HG02970 (cell line): Measurements from ENCODE around the gene HOXB4.

Experiments
- ATAC-seq: cut with Tn5 transposase; IDR thresholded peaks from one replicate; pipeline ENCODE4 v1.9.1; 2021; ENCODE audit warnings: mild to moderate bottlenecking, moderate library complexity, moderate number of reproducible peaks; ENCODE audit not compliant: unreplicated experiment, low FRiP score

Gene HOXB4

DNA sequence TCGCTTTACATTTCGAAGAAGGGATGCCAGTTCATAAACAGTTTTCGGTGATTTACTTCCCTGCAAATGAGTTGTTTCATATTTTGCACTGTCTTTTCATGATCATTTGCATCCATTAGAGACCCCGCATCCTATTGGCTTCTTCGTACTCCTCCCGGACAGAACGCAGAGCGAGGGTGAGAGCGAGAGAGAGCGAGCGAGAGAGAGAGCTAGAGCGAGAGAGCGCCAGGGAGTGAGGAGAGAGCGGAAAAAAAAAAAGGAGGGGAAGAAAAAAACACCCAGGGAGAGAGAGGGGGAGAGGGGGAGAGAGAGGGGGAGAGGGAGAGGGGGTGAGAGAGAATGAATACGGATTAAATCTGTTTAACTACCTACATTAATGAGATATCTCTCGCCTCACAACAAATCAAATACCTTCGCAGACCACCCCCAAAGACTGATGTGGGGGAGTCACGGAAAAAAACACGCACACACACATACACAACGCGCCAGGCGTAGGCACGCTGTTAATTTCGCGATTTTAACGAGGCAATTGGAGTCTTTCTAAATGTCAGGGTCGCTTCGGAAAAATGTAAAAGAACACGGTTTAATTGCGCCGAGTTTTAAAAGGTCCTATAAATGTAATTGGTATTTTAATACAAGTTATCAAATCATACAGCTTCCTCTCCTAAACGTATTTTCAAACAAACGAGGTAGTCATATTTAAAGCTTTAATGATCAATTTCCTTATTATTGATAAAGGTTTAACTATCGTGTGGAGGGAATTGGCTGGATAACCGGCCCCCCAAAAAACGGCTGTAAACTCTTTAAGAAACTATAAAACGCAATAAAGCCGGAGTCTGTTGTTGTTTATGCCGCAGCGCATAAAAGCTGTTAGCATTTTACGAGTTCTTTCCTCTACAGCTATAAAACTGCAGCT is 37.2 kb upstream of the HOXB4 start, which contains the start of gene HOXB8:
HOXB8 (minus strand) TSS at position 246 of the 916 bp plus-strand sequence. CDS start 588 bp downstream, outside the sequence.
- no peak for ATAC-seq

- no peak for ATAC-seq
These were observed 35.9 kb upstream of the HOXB4 start for GRCh38 chr17:48613862-48614694.

- ATAC-seq, result no peak
These were observed 34.9 kb upstream of the HOXB4 start for GRCh38 chr17:48612854-48613691.

GRCh38 chr17:48612456-48612853 is 34.3 kb upstream of the HOXB4 start:
- ATAC-seq, result no peak

- no peak for ATAC-seq
These were observed 33.7 kb upstream of the HOXB4 start for GRCh38 chr17:48611681-48612455.

DNA sequence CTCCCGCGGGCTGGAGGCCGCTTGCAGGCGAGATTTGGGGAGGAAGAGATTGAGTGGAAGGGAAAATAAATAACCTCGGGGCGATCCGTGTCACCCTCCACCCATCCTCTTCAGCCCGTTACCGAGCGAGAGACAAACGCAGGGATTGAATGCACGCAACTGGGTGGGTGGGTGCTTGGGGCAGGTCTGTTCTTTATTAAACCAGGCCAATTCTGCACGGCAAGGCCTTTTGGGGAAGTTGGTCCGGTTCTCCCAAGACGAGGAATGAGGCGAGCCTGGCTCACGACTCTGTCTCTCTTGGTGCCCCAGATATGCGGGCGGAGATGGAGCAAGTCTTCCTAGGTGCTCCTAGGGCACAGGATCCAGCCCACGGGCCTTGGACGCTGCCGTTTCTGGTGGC is 33.1 kb upstream of the HOXB4 start:
- ATAC-seq, result no peak

DNA sequence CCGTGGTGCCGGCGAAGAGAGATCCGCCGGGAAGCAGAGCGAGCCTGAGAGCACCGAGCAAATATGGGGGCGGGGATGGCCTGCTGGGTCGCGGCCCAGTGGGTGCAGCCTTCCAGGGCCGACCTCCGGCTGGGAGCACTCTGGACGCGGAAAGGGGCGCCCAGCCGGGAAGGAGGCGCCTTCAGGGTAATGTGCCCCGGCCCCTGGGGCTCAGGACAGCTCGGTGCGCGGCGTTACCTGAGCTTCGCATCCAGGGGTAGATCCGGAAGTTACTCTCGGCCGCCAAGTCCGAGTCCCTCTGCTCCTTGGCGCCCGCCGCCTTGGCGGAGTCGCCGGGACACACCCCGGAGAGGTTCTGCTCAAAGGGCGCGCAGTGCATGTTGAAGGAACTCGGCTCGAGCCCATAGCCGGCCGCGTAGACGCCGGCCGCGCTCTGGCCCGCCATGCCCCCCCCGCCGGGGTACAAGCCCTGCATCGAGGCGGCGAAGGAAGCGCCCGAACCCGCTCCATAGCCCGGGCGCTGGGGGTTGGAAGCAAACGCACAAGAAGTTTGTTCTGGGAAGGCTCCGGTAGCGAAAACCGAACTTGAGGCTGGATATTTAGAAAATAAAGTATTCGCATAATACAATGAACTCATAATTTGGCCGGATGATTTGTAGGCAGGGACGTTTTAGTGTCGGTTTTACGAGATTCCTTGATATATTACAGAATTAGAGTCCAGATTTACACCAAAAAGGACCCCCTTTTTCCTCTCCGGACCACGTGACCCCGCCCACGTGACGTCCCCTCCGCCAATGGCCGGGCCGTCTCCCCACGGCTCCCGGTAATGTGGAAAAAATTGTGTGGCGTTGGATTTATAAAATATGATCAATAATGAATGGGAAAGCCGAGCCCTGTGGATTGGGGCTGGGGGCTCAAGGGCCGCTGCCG is 32.4 kb upstream of the HOXB4 start, which contains the start of gene HOXB7:
HOXB7 (minus strand) TSS at position 736 of the 930 bp plus-strand sequence; CDS start at position 637, 99 bp downstream.
- no peak for ATAC-seq

GRCh38 chr17:48609759-48610281 is 31.7 kb upstream of the HOXB4 start:
- no peak for ATAC-seq

DNA sequence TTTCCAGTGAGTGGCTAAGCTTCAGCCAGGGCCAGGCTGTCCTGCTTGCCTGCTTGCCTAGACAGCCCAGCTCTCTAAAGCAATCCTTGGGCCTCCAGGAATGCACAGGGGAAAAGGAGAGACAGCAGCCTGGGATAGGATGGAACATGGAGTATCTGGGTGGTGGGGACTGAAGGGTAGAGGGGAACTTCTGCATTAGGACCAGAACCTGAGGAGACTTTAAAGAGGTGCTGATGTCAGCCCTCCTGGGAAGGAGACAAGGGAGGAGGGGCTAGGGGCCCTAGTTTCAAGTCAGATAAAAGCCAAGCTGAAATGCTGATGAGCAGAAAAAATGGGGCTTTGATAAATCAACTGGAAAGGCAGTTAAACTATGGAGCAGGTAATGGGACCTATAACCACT is 30.9 kb upstream of the HOXB4 start:
- ATAC-seq, result no peak

DNA sequence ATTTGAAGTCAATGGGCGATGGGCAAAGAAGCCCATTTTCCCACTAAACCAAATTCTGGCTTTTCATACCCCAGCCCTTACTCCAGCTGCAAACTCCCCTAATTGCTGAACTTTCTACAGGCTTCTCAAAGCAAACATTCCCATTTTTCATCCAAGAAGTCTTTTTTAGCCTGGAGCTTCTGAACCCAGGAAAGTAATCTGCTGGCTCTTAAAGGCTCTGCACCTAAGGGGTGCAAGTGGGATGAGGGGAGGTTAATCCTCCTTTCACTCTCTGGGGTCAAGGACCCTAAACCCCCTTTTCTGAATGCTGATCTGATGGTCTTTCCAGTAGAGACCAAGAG is 30.3 kb upstream of the HOXB4 start:
- no peak for ATAC-seq

DNA sequence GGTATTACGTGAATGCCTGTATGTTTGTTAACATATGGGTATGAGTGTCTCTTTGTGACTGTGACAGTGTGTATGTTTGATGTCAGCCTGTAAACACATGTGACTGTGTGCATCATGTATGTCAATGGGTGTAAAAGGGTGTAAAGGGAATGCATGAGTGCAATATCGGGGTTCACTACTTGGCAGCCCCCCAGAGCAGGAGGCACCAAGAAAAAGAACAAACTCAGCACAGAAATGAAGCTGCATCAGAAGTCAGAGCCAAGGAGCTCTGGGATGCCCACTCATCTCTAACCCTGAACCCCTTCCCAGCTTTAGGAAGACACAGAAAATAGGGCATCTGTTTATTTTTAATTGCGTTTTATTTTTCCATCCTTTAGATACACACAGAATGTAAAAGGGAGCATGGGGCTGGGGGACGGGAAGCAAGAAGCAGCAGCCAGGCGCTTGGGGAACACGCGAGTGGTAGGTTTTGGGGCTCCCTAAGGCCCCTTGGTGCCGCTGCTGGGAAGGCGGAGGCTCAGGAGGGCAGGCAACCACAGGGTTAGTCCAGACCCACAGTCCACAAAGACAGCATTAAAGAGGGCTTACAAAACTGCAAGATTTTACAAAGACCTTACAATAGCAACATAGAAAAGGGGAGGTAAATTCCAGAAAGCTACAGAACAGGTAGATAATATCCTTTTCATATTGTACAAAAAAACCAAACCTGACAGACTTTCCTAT is 28.9 kb upstream of the HOXB4 start:
- no peak for ATAC-seq

DNA sequence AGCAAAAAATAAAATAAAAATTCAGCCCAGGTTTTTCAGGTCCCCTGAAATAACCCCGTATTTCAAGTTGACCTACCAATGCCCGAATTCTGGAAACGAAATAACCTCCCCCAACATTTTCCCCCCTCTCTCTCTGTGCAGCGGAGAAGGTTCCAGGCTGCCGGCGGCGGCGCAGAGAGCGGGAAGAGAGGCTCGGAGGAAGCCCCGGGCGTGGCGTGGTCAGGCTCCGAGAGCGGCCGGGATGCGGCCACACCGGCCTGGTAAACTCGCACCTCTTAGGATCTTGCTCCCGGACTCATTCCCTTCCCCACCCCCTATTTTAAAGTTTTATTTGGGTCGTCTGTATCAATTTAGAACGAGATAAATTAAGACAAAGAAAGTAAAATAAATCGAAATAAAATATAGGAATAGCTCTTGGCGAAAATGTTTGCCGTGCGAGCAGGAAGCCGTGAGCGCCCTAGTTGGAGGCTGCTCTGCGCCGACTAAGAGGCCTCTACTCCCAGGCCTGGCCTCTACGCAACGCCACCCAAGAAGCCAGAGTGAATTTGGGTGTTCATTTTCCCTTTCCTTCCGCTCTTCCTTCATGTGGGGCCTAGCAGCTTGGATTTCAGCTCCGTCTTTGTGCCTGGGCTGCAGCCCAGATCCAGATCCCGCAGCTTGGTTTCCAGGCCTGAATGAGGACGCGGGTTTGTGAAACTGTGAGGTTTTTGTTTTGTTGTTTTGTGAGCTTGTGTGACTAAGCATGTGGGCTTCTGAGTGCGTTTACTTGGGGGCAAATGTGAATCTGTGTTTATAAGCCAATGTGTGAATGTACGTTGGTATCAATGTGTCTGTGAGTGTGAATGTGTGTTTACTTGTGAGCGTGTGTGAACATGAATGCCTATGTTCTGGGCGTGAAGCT is 28.1 kb upstream of the HOXB4 start:
- ATAC-seq, result no peak

- no peak for ATAC-seq
These were observed 27.3 kb upstream of the HOXB4 start for GRCh38 chr17:48605409-48605919.

DNA sequence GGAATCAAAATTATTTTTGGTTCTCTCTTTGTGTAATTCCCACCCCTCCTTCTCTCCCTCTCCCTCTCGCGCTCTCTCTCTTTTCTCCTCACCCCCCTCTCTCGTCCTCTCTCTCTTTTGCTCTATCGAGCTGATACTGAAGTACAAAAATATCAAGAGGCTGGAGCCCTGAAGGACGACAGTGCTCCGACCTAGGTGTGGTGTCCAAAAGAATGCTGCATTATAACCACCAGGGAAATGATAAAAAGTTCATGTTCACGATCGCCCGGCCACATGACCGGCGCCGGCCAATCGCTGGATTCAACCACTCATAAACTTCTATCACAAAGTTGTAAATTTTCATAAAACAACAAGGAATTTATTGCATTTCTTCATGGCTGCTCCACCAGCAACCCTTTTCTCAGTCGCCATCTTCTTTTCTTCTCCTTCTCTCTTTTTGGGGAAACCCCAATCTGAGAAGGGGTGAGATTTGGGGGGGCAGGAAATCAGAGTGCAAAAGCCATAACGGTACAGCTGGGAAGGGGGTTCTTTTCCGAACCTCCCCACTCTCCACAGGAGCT is 26.7 kb upstream of the HOXB4 start, which contains the start of gene HOXB6:
HOXB6 (minus strand) TSS at position 217 of the 560 bp plus-strand sequence. CDS start 6,836 bp downstream, outside the sequence.
- ATAC-seq, result no peak

DNA sequence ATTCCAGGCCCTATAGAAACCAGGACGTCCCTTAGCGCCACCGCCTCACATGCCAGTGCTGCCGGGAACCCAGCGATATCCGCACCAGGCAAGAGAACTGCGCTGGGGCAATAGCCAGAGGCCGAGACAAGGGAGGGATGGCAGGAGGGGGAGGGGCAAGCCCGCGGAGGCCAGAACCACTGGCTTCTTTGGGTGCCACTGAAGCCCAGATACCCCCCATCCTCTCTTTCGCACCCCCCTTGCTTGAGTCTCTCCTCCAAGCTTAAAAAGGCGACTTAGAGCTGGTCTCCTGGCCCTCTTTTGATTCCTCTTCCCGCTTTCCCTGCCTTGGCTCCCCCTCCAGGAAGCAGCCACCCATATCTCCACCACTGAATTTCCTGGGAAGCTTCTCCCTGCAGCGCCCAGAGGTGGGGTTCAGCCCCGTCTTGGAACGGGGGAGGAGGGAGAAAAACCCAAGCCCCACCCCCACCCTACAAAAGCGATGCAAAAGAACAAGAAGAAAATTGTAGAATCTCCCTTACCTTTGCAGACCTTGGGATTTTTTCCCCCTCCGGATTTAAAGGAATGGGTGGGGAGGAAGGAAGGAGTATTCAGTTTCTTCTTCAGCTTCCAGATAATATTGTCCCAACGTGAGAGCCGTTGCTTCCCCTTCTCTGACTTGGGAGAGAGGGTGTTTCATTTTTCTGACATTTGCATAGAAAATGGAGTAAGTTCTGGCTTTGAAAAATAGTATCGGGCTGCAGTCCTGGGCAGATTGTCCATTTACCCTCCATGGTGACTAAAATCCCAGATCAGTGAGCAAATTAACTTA is 26.0 kb upstream of the HOXB4 start:
- ATAC-seq, result no peak
